Rectal smooth muscle tissue (tissue), 1 donor: Measurements from ENCODE around the gene CCR9.
"Not testable (repeated sequence)": the region's sequence is repeated elsewhere in the genome, so short reads cannot be mapped to it uniquely, and the experiment has no call there.

Experiments
- H3K27ac ChIP-seq: one replicate; pipeline ENCODE4 v1.7.0; 2013; ENCODE audit warnings: low read depth, low read length, inconsistent platforms
- H3K27me3 ChIP-seq: one replicate; pipeline ENCODE4 v1.7.0; 2013; ENCODE audit warnings: low read length; ENCODE audit not compliant: control insufficient read depth, insufficient read depth
- H3K36me3 ChIP-seq: one replicate; pipeline ENCODE4 v1.7.0; 2013; ENCODE audit warnings: low read length; ENCODE audit not compliant: control insufficient read depth, insufficient read depth
- H3K4me1 ChIP-seq: one replicate; pipeline ENCODE4 v1.7.0; 2013; ENCODE audit warnings: low read length; ENCODE audit not compliant: control insufficient read depth, insufficient read depth
- H3K4me3 ChIP-seq: one replicate; pipeline ENCODE4 v1.7.0; 2013; ENCODE audit warnings: low read length
- H3K9ac ChIP-seq: one replicate; pipeline ENCODE4 v1.7.0; 2013; ENCODE audit warnings: low read length

The CCR9 gene, protein sequence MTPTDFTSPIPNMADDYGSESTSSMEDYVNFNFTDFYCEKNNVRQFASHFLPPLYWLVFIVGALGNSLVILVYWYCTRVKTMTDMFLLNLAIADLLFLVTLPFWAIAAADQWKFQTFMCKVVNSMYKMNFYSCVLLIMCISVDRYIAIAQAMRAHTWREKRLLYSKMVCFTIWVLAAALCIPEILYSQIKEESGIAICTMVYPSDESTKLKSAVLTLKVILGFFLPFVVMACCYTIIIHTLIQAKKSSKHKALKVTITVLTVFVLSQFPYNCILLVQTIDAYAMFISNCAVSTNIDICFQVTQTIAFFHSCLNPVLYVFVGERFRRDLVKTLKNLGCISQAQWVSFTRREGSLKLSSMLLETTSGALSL

DNA sequence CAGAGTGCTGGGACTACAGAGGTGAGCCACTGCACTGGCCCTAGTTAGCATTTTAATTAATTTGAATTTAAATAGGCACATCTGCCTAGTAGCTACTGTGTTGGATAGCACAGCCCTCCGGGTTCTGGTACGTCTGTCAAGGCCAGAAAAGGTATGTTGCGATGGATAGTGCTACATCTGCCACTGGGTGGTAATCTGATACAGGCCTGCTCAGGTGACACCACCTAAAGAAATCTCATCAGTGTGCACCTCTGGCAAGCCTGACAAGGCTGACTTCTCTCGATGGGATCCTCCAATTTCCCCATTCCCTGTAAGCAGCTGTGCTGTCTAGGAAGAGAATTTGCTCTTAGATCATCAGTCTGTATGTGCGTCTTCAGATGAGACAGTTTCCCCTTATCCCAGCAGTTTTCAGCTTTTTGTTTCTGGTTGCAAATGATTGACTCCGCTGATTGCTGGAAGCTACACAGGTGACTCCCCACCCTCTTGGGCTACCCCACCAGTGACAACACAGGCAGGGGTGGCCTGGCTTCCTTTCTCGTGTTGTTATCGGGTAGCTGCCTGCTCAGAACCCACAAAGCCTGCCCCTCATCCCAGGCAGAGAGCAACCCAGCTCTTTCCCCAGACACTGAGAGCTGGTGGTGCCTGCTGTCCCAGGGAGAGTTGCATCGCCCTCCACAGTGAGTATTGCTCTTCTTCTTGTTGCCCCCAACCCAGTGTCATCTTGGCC lies at the start of gene CCR9:
Gene CCR9, plus strand, starts transcription at position 565 of the 727 bp plus-strand sequence. CDS start 8,391 bp downstream, outside the sequence.
- H3K36me3 ChIP-seq, result no peaks in the 10 kb centered on the region
- no peak within 1 kb of the TSS for H3K27ac ChIP-seq
- H3K27me3 ChIP-seq, result no peaks in the 10 kb centered on the region
- no peaks in the 10 kb centered on the region for H3K4me1 ChIP-seq
- H3K9ac ChIP-seq, result no peak within 1 kb of the TSS
- H3K4me3 ChIP-seq, result no peak within 1 kb of the TSS

DNA sequence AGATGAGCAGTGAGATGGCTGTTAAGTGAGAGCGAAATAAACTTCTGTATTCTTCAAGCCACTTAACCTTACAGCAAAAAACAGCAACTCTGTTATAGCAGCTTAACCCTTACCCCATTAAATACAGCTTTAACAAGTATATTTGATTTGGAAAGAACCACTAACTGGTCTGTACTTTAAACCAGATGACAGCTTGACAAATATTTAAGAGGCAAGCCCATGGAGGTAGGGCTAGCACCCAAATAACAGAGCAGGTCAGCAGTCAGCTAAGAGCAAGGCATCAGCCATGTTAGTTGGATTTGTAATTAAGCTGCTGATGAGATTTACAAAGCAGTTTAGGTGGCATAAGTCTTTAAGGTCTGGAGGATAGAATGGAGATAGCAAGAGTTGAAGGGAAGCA lies 47.9 kb upstream of the CCR9 start:
- H3K4me3 ChIP-seq, result no peak overlapping the region

DNA sequence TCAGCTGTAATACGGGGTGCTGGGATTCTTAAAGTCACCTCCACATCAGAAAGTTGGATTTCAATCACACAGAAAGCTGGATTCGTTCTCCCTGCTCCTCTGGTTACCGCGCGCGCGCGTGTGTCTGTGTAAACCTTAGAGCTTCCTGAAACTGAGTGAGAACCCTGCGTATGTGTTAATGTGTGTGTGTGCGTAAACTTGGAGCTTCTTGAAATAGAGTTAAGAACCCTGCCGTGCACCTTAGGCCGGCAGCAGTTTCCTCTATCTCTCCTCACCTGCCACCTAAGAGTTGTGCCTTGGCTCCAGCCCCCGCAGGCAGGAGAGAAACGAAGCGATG lies 45.0 kb upstream of the CCR9 start:
- H3K4me3 ChIP-seq, result peak overlapping the region; percentile 99
- H3K27ac ChIP-seq, result peak overlapping the region; percentile 51
- peaks cover 4% of the 10 kb centered on the region for H3K36me3 ChIP-seq
- H3K4me1 ChIP-seq, result peaks cover 5% of the 10 kb centered on the region
- peak overlapping the region; percentile 68 for H3K9ac ChIP-seq
- H3K27me3 ChIP-seq, result no peaks in the 10 kb centered on the region

More for the DNA sequence above, 47.9 kb upstream of the CCR9 start:
- H3K27me3 ChIP-seq, result no peaks in the 10 kb centered on the region
- peaks cover 8% of the 10 kb centered on the region for H3K36me3 ChIP-seq
- H3K9ac ChIP-seq, result no peak overlapping the region
- peaks cover 5% of the 10 kb centered on the region for H3K4me1 ChIP-seq
- no peak overlapping the region for H3K27ac ChIP-seq

DNA sequence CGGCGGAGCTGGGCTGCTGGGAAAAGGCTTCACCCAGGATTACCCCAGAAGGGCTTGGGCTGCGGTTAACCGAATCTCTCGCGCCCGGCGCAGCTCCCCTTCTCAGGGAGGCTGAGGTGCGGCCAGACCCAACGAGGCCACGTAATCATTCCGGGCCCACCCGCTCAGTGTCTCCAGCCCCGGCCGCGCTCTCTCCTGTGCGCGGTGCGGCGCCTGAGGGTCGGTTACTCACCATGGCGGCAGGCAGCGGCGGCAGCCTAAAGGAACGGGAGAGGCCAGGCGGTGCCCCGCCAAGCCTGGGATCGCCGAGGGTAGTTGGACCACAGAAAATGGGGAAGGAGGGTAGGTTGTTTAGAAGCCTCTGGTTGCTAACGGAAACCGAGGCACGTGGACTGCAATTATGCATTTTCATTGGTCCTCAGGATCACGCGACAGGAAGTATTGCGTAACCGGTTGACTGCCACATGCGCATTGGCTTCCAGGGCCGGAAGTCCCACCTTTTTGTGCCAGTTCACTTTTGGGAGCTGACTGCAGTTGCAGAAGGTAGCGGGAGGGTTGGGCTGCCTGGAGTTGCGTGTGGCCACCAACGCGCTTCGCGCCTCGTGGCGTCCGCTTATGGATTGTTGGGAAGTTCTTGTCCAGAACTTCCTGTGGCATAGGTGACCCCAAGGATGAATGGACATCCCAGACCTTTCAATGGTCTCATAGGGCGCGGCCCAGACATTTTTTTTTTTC lies 44.4 kb upstream of the CCR9 start, which contains the start of gene LZTFL1:
Gene LZTFL1, minus strand, starts transcription at position 363 of the 735 bp plus-strand sequence. Its CDS starts 128 bp downstream, at position 235.
- peak within 1 kb of the TSS; percentile 99 for H3K4me3 ChIP-seq
- H3K27ac ChIP-seq, result peak within 1 kb of the TSS; percentile 51
- H3K4me1 ChIP-seq, result peaks cover 5% of the 10 kb centered on the region
- peak within 1 kb of the TSS; percentile 68 for H3K9ac ChIP-seq
- no peaks in the 10 kb centered on the region for H3K36me3 ChIP-seq
- H3K27me3 ChIP-seq, result no peaks in the 10 kb centered on the region

DNA sequence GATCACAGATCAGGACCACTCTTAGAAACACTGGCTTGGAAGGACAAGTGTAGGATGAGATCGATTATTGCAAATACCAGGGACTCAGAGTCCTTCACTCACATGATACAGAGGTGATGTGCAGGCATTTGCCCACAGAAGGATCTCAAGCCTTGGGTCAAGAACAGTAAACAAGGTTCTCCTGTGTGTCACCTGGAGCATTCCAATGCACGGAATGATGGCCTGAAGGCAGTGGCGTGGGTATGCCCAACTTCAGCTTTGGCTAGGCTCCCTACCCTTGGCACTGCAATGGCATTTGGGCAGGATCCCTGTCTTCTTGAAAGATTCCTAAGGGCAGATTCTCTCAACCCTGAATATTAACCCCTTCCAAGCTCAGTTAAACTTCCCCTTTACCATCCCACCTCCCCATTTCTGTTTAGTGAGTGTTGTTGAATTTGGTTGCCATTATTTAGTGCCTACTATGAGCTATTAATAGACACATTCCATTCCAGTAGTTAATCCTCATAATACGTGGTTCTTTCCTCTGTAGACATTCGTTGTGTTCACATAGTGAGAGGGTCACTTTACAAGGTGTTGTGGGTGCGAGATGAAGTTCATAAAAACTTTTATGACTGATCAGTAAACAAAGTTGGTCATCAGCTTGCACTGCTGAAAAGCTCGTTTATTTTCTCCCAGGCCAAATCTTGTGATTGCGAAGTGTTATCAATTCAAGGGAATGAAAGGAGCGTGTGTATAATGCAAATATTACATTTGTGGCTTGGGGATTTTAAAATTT lies 43.3 kb upstream of the CCR9 start:
- no peaks in the 10 kb centered on the region for H3K36me3 ChIP-seq
- H3K4me3 ChIP-seq, result no peak overlapping the region
- no peaks in the 10 kb centered on the region for H3K27me3 ChIP-seq
- H3K9ac ChIP-seq, result no peak overlapping the region
- H3K4me1 ChIP-seq, result peaks cover 5% of the 10 kb centered on the region
- H3K27ac ChIP-seq, result no peak overlapping the region

DNA sequence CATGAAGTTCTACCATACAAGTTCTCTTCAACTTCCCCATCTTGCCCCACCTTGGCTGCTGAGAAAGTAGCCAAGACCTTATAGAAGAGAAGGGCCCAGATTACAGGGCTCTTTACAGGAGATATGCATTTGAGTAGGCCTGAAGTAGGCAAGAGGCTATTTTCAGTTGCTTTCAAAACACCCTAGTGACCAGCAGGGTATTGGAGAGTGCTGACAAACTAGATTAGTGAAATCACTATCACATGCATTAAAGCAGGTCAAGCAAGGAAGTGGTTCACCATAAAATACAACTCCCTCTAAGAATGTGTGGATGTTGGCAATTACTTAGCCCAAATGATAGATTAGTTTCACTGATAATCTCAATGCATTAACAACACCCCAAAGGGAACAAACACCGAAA lies 41.7 kb upstream of the CCR9 start:
- no peak overlapping the region for H3K4me3 ChIP-seq
- H3K27me3 ChIP-seq, result no peaks in the 10 kb centered on the region
- no peak overlapping the region for H3K27ac ChIP-seq
- peaks cover 5% of the 10 kb centered on the region for H3K4me1 ChIP-seq
- no peak overlapping the region for H3K9ac ChIP-seq
- H3K36me3 ChIP-seq, result no peaks in the 10 kb centered on the region

DNA sequence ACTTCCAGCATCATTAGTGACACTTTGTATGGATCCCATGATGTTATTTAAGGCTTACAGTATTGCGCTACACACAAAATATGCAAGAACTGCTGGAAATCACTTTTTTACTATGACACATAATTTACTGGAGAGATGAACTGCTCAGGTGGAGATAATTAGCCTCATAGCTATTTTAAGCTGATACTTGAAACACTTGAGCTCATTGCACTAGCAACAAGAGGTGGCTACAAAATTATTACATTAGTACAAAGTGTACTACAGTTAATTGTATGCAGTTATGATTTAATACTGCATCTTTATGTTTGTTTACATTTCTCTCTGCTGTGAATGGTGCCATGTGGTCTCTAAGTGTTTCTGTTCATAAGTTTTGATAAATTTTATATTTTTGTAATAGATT lies 38.0 kb upstream of the CCR9 start:
- no peaks in the 10 kb centered on the region for H3K27me3 ChIP-seq
- no peak overlapping the region for H3K9ac ChIP-seq
- no peak overlapping the region for H3K4me3 ChIP-seq
- no peaks in the 10 kb centered on the region for H3K4me1 ChIP-seq
- no peak overlapping the region for H3K27ac ChIP-seq
- H3K36me3 ChIP-seq, result no peaks in the 10 kb centered on the region

DNA sequence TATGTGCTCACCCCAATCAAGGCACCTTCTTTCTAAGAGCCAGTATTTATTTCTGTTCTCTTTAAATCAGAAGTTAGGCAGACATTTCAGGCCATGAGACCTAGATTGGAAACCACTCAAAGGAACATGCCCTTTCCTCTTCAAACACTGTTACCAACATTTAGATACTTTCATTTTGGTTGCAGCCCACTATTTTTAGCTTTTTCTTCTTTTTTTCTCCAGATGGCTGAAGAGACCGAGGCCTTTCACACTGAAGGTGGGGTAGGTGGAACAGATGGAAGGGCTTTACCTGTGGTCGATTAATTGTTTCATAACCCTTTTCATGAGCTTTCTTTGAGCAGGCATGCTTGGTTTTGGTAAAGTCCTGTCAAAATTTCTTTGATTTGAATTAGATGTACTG lies 33.5 kb upstream of the CCR9 start:
- Histone ChIP-seq H3K4me3 (no peak overlapping the region), H3K9ac (no peak overlapping the region), H3K36me3 (no peaks in the 10 kb centered on the region), H3K4me1 (no peaks in the 10 kb centered on the region), H3K27me3 (no peaks in the 10 kb centered on the region), H3K27ac (no peak overlapping the region)

DNA sequence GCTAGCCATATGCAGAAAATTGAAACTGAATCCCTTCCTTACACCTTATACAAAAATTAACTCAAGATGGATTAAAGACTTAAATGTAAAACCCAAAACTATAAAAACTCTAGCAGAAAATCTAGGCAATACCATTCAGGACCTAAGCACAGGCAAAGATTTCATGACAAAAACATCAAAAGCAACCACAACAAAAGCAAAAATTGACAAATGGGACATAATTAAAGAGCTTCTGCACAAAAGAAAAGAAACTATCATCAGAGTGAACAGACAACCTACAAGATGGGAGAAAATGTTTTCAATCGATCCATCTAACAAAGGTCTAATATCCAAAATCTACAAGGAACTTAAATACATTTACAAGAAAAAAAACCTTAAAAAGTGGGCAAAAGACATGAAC lies 30.0 kb upstream of the CCR9 start:
- H3K4me3 ChIP-seq, result not testable (repeated sequence)

DNA sequence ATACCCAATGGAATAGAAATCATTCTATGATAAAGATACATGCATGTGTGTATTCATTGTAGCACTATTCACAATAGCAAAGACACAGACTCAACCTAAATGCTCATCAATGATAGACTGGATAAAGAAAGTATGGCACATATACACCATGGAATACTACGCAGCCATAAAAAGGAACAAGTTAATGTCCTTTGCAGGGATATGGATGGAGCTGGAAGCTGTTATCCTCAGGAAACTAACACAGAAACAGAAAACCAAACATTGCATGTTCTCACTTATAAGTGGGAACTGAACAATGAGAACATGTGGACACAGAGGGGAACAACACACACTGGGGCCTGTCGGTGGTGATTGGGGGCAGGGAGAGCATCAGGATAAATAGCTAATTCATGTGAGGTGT lies 29.3 kb upstream of the CCR9 start:
- not testable (repeated sequence) for H3K27ac ChIP-seq, H3K4me1 ChIP-seq, H3K36me3 ChIP-seq, H3K9ac ChIP-seq, H3K4me3 ChIP-seq, H3K27me3 ChIP-seq

More for the DNA sequence above, 30.0 kb upstream of the CCR9 start:
- H3K27me3 ChIP-seq, H3K27ac ChIP-seq, H3K36me3 ChIP-seq, H3K9ac ChIP-seq, H3K4me1 ChIP-seq: not testable (repeated sequence)

DNA sequence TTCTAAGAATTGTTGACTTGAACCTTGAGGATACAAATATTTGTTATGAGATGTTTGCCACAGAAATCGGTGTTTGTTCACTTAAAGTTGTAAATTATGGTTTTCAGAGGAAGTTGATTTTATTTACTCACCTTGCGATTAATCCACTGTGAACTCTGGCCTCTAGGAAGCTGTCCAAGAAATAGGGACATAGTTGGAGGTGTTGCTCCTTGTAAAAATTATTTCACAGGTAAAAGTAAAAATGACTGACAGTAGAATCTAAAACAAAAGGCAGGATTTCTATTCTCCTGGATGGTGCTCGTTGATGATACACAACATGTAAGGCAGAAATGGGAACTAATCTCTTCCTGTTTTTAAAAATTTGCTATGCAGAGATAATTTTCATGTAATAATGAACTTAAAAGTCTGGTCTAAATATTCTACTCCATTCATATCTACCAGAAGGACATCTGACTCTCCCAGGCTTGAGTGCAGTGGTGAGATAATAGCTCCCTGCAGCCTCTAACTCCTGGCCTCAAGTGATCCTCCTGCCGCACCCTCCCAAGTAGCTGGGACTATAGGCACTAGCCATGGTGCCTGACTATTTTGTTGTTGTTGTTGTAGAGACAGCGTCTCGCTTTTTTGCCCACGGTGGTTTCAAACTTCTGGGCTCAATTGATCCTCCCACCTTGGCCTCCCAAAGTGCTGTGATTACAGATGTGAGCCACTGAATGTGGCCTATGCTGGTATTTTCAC lies 27.4 kb upstream of the CCR9 start:
- Histone ChIP-seq H3K4me1 (no peaks in the 10 kb centered on the region), H3K27ac (no peak overlapping the region), H3K27me3 (no peaks in the 10 kb centered on the region), H3K9ac (no peak overlapping the region), H3K36me3 (no peaks in the 10 kb centered on the region), H3K4me3 (no peak overlapping the region)
